HEK293T (cell line): ENCODE data around the gene CYGB.
A peak's percentile ranks its signal among the peaks of the same experiment; 100 is the strongest.

Source experiments
- CTCF ChIA-PET: fragments of 350-600 bp; formaldehyde crosslinking; extraction: SDS; loops from one replicate; lab custom pipeline; 2021; ENCODE audit warnings: antibody characterized with exemption, inconsistent platforms; lab: Yijun Ruan, JAX
- POLR2A ChIA-PET: fragments of 350-600 bp; formaldehyde crosslinking; extraction: SDS; loops from one replicate; lab custom pipeline; 2020; ENCODE audit warnings: antibody characterized with exemption, inconsistent platforms; lab: Yijun Ruan, JAX
- DNase-seq: peaks from one replicate; pipeline ENCODE4 v3.0.0; 2012; ENCODE audit warnings: mixed read lengths; ENCODE audit errors: extremely low spot score
- ARNT ChIP-seq: fragments of 450-650 bp; IDR thresholded peaks from 2 replicates; pipeline ENCODE4 v1.6.1; 2017; ENCODE audit warnings: mild to moderate bottlenecking
- BHLHE40 ChIP-seq: fragments of 450-650 bp; IDR thresholded peaks from 2 replicates; pipeline ENCODE4 v1.6.1; 2016; ENCODE audit warnings: mild to moderate bottlenecking, moderate library complexity, borderline replicate concordance
- CTBP1 ChIP-seq: fragments of 450-650 bp; IDR thresholded peaks from 2 replicates; pipeline ENCODE4 v1.6.1; 2016; ENCODE audit warnings: borderline replicate concordance
- ELF4 ChIP-seq: fragments of 450-650 bp; IDR thresholded peaks from 2 replicates; pipeline ENCODE4 v1.6.1; 2017; ENCODE audit warnings: antibody characterized with exemption
- FOXA1 ChIP-seq: fragments of 450-650 bp; IDR thresholded peaks from 2 replicates; pipeline ENCODE4 v1.6.1; 2016; ENCODE audit warnings: mild to moderate bottlenecking
- FOXK2 ChIP-seq: fragments of 450-650 bp; IDR thresholded peaks from 2 replicates; pipeline ENCODE4 v1.6.1; 2016; ENCODE audit warnings: mild to moderate bottlenecking
- FOXM1 ChIP-seq: fragments of 450-650 bp; IDR thresholded peaks from 2 replicates; pipeline ENCODE4 v1.6.1; 2017; ENCODE audit warnings: mild to moderate bottlenecking, borderline replicate concordance
- HDGF ChIP-seq: fragments of 450-650 bp; IDR thresholded peaks from 2 replicates; pipeline ENCODE4 v1.6.1; 2017; ENCODE audit warnings: antibody characterized with exemption, borderline replicate concordance
- L3MBTL2 ChIP-seq: fragments of 450-650 bp; conservative IDR thresholded peaks from 2 replicates; pipeline ENCODE4 v1.6.1; 2016; ENCODE audit warnings: mild to moderate bottlenecking
- LEF1 ChIP-seq: fragments of 450-650 bp; IDR thresholded peaks from 2 replicates; pipeline ENCODE4 v1.6.1; 2017; ENCODE audit warnings: mild to moderate bottlenecking, borderline replicate concordance
- NFRKB ChIP-seq: fragments of 450-650 bp; IDR thresholded peaks from 2 replicates; pipeline ENCODE4 v1.6.1; 2016; ENCODE audit warnings: mild to moderate bottlenecking, moderate library complexity
- SP1 ChIP-seq: fragments of 450-650 bp; IDR thresholded peaks from 2 replicates; pipeline ENCODE4 v1.6.1; 2017
- TARDBP ChIP-seq: fragments of 450-650 bp; IDR thresholded peaks from 2 replicates; pipeline ENCODE4 v1.6.1; 2016
- ZNF384 ChIP-seq: fragments of 450-650 bp; IDR thresholded peaks from 2 replicates; pipeline ENCODE4 v1.6.1; 2016
- TF ChIP-seq, protein P1 (sequence below): fragments of 450-650 bp; IDR thresholded peaks from 2 replicates; pipeline ENCODE4 v1.6.1; 2016

Gene CYGB

DNA sequence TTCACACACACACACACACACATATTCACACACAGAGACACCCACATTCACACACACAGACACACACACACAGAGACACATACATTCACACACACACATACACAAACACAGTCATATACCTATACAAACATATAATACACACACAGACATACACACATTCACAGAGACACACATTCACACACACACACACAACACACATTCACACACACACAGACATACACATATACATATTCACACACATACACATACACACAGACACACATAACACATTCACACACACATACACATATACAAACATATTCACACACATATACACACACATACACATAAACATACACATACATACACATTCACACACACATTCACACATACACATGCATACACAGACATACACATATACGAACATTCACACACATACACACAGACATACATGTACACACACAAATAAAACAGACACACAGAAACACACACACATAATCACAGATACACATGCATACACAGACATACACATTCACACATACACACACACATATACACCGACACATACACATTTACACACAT, 10.2 kb upstream of the CYGB start:
- ChIA-PET POLR2A (interaction anchor here (0.6 to 1.0 kb wide), 2 partner anchors 9 to 12 kb away, joined by 3 to 4 read pairs; no protein-coding TSS in a partner anchor), CTCF (interaction anchor here (0.6 to 2.9 kb wide), 4 partner anchors 14 to 31 kb away, joined by 3 to 37 read pairs (median 3); no protein-coding TSS in a partner anchor)
- DNase-seq: no peak
- TF ChIP-seq NFRKB: no peak
- no peak for TF ChIP-seq FOXA1
- no peak for TF ChIP-seq SP1
- TF ChIP-seq, protein P1, sequence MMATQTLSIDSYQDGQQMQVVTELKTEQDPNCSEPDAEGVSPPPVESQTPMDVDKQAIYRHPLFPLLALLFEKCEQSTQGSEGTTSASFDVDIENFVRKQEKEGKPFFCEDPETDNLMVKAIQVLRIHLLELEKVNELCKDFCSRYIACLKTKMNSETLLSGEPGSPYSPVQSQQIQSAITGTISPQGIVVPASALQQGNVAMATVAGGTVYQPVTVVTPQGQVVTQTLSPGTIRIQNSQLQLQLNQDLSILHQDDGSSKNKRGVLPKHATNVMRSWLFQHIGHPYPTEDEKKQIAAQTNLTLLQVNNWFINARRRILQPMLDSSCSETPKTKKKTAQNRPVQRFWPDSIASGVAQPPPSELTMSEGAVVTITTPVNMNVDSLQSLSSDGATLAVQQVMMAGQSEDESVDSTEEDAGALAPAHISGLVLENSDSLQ: no peak
- no peak for TF ChIP-seq FOXM1
- TF ChIP-seq CTBP1: peak; percentile 66; the same call in 1 of the 2 replicates
- TF ChIP-seq FOXK2: no peak
- TF ChIP-seq ZNF384: no peak
- no peak for TF ChIP-seq L3MBTL2
- TF ChIP-seq BHLHE40: no peak
- TF ChIP-seq ARNT: no peak
- no peak for TF ChIP-seq ELF4
- TF ChIP-seq TARDBP: peak; percentile 81; the same call in 1 of the 2 replicates

DNA sequence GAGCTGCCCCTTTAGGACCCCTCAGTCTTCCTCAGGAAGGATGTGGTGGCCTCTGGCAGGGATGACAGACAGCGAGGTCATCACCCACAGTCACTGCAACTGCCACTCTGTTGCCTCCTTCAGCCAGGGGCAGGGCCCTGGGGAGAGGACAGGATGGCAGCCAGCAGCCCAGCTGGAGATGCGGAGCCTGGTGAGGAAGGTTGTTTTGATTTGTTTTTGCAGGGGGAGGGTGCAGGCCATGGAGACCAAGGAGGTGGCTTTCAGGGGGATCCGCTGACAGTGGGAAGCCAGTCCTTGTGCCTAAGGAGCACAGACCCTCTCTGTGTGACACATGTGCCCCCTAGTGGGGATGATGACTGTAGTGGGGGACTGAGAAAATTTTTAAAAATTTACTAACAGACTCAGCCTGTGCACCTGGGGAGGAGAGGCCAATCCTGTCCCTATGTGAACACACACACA, 9.7 kb upstream of the CYGB start:
- TF ChIP-seq FOXK2: no peak
- TF ChIP-seq ARNT: no peak
- TF ChIP-seq, protein P1: peak; percentile 61

DNA sequence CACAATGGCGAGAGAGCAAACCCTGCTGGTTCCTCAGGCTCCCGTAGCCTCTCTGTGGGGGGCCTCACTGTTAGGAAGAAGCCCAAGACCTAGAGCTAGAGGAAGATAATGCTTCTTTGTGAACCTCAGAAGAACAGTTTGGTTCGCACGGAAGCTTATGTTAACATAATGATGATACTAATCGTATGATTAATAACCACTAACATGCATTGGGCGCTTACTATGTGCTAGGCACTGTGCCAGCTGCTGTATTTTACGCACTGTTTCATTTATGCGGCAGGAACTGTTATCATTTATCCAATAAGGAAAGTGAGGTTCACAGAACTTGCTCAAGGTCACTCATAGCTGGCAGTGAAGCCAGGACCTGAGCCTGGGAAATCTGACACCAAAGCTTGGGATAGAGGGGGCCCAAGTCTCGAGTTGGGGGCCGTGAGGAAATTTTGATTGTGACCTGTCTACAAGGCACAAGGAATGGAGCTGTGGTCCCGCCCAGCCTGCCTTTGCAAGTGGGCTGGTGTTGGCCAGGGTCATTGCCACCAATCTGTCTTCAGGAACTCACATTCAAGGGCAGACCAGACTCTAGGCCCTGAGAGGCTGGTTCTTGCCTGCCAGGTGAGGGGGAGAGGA, 9.2 kb upstream of the CYGB start:
- CTCF ChIA-PET: interaction anchor here (0.6 to 2.9 kb wide), 6 partner anchors 10 to 39 kb away, joined by 3 to 37 read pairs (median 4); no protein-coding TSS in a partner anchor
- DNase-seq: no peak
- TF ChIP-seq HDGF (no peak), ARNT (no peak), TARDBP (no peak)
- POLR2A ChIA-PET: interaction anchor here (0.8 to 1.4 kb wide), 5 partner anchors 11 to 125 kb away, joined by 3 to 6 read pairs (median 4); no protein-coding TSS in a partner anchor

More for the DNA sequence above, 9.7 kb upstream of the CYGB start:
- POLR2A ChIA-PET: interaction anchor here (0.8 to 1.4 kb wide), 4 partner anchors 11 to 26 kb away, joined by 3 to 6 read pairs (median 4); no protein-coding TSS in a partner anchor
- CTCF ChIA-PET: interaction anchor here (0.6 to 2.9 kb wide), 6 partner anchors 10 to 40 kb away, joined by 3 to 37 read pairs (median 4); no protein-coding TSS in a partner anchor
- peak; percentile 74 for DNase-seq

DNA sequence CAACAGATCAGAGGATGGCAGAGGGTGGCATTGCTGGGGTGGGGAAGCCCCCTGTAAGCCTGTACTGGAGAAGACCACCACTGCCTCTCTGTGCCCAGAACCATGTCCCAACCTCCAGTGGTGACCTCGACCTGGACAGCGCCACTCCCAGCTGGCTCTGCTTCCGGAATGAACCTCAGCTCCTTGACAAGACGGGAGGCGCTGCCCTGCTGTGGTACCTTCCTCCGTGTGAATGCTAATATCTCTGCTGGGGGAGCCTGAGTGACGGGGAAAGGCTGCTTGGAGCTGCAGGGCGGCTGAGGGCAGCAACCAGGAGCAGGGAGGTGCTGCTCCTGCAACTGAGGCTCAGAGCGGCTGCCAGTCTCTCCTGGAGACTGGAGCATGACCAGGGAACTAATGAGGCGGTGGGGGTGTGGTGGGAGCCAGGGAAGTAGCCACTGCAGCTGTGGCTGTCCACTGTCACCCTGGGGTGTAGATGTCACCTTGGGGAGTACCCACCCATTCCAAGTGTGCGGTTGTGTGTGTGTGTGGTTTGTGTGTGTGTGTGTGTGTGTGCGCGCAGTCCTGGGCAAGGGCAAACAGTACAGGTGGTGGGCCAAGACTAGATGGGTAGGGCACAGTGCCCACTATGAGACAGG, 8.5 kb upstream of the CYGB start:
- TF ChIP-seq CTBP1: no peak
- no peak for TF ChIP-seq ELF4
- TF ChIP-seq NFRKB: no peak
- TF ChIP-seq, protein P1: no peak
- no peak for TF ChIP-seq HDGF
- DNase-seq: no peak
- ChIA-PET POLR2A (interaction anchor here (0.9 to 2.2 kb wide), 7 partner anchors 8 to 125 kb away, joined by 3 to 12 read pairs (median 4); no protein-coding TSS in a partner anchor), CTCF (interaction anchor here (1.0 to 2.9 kb wide), 3 partner anchors 11 to 38 kb away, joined by 3 to 37 read pairs (median 6); no protein-coding TSS in a partner anchor)

- ChIA-PET CTCF (interaction anchor here (0.6 to 2.9 kb wide), 4 partner anchors 21 to 137 kb away, joined by 3 to 37 read pairs (median 6); no protein-coding TSS in a partner anchor), POLR2A (interaction anchor here (1.3 to 2.2 kb wide), 3 partner anchors 13 to 17 kb away, joined by 3 to 12 read pairs (median 7); no protein-coding TSS in a partner anchor)
- TF ChIP-seq ARNT (no peak), BHLHE40 (no peak), LEF1 (no peak), HDGF (no peak)
- DNase-seq: no peak
Measured at GRCh38 chr17:76544546-76545365, 7.2 kb upstream of the CYGB start.
